Measurements from ENCODE around the gene NR2F1.

Gene NR2F1

DNA sequence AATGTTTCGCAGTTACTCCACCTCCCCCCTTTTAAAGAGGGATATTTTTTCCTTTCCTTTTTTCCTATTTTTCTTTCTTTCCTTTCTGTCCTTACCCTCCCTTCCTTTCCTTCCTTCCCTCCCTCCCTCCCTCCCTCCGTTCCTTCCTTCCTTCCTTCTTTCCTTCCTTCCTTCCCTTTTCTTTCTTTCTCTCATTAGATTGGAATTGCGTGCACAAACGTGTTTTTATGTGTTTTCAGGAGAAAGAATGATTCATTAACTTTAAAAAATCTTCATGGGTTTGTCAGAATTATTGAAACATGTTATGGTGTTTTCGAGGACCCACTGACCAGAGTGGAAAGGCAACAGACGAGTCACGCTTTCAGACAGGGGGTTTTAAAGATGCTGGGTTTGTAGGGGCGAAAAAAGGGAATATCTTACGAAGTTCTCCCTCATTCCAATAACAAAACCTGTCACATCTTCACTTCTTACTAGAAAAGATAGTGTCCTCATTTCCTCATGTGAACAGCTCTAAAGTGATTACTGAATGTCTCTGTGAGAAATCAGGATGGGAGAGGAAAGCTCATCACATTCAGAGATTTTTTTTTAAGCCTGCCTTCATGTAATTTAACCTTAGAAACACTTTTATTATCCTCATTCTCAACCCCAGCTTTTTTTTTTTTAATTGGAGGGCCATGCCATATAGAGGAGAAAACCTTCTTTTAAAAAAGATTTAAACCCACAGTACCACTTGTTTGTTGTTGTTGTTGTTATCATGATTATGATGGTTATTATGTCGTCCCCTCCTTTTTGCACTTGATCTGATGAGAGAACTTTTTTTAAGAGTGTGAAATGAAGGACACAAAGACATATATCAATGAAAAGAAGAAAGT lies 21.9 kb downstream of the NR2F1 start:
- no peak for DNase-seq

DNA sequence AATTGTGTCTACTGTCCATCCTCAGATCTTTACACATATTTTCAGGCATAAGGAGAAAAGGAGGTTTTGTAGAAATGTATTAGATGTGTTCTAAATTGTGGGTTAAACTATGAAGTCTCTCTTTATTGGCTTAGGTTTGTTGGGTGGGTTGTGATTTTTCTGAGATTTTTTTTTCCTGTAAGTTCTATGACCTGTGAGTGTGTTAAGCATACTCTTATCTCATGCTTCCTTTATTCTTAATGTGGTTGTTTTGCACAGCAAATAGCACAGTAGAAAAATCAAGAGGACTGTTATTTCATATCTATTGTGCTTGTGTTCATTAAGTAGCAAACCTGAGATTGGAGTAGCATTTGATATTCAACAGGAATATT lies 23.3 kb downstream of the NR2F1 start:
- no peak for DNase-seq

DNA sequence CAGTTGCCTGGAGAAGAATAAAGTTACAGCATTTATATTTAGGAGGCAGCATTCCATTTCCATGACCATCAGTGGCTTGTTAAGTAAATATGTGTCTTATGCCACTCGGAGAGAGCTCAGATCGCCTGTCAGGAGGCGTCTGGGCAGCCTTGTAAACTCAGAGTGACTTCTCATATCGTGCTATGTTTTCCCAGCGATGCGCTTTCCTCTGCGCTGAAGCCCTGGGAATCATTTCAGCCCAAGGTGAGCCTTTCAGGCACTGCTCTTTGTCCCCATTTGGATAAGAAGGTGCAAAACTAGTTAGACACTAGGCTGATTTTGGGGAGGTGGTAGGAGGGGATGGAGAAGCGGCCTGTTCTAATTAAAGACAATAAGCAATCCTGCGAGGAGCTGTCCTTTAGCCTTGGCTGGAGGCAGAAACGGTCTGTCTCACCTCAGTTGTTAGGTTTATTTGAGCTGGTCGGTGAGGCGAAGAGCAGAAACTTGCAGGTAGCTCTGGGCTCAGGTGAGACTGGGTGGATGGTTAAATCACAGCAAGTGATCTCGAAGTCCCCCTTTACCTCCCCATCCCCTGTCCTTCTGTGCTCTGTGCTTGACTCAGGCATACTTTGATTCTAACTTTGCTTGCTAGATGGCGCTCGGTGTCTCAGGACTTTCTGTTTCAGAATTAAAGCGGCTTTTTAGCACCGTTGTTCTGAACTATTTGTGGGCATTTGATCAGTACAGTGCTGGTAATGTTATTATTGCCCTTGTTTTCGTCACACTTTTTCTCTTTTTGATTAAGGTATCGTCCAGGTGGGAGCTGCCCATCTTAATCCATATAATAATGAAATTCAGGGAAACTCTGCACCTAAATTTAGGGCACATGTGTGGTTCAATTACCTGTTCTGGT lies 24.6 kb downstream of the NR2F1 start:
- peak; percentile 7 for DNase-seq

DNA sequence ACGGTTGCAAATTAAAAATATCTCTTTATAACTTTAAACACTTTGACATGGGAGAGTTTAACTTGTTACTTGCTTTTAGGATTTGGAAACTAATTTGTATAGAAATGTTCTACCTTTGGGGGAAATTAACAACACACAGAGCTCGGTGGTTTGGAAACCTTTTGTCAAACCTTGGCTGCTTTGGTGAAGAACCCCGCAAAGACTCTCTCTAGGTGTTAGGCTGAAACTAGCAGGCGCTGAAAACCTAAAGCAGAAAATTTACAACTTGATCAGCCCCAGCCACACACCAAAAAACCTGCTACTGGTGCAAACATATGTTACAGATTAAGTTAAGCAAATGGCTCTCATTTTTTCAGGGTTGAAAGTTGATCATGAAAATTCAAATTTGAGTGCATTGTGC lies 25.8 kb downstream of the NR2F1 start:
- DNase-seq = no peak

DNA sequence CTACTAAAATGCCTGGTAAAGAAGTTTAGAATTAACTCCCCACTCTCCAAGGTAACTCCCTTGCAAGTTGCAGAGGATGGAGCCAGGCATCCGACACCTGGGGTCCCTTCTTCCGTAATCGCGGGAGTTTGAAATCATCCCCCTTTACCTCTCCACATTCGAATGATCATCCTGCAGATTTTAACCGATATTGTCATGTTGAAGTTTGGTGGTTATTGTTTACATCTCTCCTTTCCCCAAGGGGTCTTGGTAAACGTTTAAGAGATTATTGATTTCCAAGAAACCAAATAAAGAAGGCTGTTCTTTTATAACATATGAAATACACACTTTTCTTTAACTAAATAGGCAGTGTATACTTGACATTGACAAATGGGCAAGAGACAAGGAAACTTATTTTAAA lies 26.7 kb downstream of the NR2F1 start:
- no peak for DNase-seq

DNA sequence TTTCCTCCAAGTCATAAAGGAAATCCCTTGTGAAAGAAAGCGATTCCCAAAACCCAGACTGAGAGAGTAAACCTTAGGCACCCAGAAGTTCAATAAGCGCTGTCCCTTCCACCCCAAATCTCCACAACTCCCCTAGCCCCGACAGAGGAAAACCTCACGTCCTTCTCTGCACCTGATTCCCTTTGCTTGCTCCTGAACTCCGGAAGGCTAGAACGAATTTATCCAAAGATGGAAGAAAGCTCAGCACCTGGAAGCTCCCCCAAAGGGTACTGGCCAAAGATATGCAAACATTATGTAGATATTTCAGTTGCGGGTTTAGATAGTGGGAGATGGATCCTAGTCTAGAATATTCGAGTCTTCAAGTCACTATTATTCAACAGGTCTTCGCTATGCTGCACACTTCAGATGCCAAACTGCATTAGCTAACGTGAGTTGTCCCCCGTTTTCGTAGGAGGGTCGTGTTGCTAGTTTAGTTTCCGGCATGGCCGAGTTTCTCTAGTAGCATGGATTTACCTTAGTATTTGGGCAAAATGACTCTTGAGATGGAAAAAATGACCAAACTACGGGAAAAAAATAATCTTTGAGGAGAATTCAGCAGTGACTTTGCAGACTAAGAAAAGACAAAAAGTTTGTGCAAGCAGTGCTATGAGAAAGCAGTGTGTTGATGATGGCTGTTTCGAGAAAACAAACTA lies 27.7 kb downstream of the NR2F1 start:
- no peak for DNase-seq

DNA sequence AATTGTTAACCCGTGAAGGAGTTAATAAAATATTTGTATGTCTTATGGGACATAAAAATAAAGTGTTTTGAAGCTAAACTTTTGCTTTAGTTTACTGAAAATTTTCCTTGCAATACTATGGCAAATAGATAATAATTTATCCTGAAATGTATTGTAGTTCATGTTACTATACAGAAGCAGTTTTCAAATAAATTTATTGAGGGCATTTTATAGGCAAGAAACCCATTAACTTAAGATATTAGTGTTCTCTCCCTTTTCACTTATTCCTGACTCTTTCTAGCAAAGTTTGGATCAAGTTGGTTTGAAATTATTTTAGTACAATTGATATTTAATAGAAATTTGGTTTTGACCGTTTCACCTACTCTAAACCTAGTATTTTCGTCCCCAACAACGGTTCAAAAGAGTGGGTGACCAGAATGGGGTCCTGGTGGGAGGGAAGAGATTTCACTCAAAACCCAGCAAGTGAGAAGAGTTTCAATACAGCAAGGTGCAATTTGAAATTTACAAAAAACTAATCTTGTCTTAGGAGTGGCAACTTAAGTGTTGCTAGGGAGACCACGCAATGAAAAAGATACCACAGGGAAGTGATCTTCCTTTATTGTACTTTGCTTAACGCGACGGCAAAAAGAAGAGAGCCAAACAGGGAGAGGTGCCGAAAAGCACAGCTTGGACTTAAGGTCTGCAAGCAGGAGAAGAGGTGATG lies 28.4 kb downstream of the NR2F1 start:
- no peak for DNase-seq

DNA sequence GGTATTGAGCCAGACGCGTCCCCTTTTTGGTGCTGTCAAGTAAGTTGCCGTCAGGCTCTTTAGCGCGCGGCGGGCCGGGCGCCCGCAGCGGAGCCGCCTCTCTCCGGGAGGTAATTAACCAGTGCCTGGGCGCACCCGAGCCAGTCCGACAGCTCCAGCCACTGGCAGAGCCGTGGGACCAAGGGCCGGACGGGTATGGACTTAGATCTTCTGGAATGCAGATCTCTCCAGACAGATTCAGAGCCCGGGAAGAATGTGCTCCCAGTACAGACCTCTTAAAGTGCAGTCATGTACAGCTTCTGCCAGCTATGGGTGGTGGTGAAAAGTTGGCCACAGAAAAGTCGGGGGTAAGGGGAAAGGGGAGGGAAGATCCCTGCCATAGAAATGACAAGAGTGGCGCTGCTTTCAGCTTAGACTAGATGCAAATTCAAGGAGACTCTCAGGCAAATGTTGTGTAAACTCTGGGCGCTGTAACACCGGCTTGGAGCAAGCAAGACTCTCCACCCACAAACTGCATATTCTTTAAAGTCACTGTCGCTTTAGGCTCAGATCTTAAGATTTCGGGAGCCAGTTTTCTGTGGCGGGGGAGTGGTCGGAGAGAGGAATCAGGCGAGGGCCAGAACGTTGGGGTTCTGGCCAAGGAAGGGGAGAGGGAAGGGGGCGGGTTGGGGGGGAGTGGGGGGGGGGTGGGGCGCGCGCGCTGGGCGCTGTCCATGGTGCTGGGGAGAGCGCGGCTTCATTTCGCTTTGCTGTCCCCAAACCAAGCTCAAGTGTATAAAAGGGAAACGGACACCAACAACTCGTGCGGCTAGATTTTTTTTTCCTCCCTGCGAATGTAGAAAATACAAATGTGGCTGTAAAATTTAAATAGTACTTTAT lies 29.2 kb downstream of the NR2F1 start:
- no peak for DNase-seq

DNA sequence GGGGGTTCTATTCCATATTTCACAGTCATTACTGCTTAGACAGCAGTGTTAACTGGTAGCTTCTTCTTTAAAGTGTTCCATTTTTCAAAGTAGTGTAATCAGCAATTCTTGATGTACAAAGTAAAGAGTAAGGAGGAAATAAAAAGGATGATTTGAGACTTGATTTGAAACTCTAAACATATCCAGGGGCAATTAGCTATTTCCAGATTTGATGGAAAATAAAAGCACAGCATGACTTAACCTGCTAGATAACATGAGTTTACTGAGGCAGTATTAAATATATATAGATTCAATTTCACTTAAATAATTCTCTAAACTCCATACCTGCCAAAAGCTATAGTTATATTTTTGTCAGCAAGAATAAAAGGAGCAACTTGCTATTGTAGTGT lies 29.8 kb downstream of the NR2F1 start:
- no peak for DNase-seq

DNA sequence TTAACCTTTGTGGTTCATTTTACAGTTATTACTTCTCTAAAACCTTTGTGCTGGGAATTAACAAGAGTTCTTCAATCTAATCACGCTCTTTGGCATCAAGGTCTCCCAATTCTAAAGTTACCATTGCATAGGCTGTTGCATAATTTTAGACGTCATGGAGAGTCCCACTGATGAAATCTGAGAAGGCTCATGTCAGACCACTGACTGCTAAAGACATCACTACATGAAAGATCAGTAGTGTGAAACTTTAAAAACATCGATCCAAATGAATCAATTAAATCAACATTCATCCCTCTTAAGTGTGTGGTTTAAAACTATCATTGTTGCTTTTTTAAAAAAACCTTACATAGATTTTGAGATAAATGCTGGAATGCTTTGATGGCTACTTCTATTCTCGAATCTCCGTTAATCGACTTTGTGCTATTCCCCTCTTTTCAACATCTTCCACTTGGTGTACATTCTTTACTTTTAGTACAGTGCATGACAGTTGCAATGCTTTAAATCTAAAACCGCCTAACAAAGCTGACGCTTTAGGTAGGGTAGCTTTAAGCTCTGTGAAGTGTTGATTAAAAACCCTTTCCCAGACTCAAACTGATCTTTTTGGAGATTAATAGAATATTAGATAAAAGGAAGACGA lies 33.6 kb downstream of the NR2F1 start:
- no peak for DNase-seq

DNA sequence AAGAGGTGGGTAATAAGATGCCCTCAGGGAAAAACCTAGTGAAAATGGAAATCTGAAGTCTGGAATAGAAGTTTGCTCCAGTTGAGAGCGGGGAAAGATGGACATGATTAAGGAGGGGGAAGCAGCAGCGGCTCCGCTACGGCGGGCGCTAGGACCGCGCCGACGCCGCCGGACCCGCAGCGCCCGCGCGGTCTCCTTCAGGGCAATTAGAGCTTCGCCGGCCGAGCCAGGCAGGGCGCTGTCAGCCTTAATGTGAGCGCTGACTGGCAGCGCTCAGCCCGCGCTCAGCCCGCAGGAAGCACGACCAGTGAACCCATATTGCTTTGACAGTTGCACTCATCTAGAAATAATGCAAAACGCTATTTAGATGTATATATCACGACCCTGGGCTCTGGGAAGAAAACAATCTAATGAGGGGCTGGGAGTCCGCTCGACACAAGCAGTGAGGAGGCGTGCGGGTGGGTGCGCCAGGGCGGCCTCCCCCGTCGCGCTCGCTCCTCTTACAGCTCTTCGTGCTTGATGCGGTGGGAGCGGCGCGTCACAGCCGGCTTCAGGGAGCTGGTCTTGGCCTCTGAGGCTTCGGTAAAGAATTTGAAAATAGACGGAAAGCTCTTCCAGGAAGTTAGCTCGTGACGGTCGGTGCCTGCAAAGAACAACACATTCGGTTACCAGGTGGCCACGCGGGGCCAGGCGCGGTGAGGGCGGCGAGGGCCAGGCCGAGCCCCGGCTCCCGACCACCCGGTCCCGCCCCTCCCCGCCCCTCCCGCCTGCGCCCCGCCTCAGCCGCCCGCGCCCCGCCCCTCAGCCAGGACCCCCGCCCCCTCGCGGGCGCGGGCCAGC lies 37.7 kb downstream of the NR2F1 start:
- DNase-seq = peak; percentile 43

DNA sequence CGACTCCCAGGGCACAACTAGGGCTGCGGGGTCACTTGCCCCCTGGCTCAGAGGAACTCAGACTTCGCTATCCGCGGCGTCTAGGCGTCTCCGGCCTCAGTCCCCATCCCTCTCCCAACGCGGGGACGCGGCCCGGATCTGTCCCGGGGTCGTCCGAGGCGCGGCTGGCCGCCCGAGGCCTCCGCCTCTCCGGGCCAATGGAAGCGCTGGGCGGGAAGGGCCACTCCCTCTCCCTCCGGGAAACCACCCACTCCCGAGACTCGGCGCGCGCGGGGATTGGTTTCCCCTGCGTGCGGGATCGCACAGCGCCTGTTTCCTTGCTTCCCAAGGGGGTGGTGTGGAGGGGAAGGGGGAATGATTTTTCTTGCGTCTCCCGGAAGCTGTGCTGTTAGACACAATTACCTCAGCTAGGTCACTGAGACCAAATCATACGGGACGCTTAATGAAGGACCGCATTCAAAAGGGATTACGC lies 38.3 kb downstream of the NR2F1 start:
- DNase-seq = peak; percentile 71

DNA sequence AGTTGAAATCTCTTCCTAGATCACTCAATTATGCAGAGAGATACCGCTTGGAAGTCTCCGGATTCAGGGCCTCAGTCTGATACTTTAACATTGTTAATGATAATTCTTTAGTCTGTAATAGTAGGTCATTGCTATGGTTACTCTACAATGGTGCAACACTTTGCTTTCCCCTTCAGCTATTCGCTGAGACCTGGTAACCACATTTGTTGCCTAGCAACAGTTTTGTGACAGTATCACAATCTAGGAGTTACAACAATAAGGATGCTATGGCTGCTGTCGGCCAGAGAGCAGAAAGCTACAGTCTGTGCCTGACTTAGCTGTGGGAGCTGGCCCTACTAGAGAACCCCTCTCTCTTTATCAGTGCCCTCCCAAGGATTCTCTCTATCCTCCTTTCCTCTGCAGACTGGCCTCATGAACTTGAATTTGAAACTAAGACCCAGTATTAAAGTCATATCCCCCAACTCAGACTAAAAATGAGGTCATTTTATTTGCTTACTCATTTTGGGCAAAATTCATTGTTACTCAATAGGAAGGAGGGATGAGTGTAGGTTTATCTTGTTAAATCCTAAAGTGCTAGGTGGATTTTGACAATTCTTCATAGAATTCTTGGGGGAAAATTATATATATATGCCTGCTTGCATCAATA lies 39.3 kb downstream of the NR2F1 start:
- DNase-seq = peak; percentile 15

DNA sequence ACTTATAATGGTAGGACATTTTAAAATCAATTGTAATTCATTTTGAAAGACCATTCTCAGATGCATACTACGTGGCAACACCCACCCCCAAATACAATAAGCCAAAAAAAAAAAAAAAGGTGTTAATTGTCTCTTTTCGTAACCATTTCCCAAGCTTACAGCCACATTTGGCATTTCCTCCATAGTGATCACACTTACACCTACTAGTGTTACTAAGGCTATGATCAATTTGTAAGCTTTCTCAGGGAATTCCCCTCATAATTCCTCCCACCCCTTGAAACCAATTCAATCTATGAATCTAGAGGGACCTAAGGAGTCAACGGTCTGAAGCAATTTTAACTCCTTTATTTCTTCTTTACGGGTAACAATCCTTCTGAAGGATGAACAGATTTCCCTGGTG lies 40.1 kb downstream of the NR2F1 start:
- DNase-seq = no peak

DNA sequence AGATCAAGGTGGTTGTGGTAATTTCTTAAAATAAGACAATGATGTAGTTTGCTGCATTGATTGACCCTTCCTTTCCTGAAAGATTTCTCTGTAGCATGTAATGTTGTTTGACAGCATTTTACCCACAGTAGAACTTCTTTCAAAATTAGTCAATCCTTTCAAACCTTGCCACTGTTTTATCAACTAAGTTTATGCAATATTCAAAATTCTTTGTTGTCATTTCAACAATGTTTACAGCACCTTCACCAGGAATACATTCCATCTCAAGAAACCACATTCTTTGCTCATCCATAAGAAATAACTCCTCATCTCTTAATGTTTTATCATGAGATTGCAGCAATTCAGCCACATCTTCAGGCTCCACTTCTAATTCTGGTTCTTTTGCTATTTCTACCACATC lies 43.8 kb downstream of the NR2F1 start:
- no peak for DNase-seq

DNA sequence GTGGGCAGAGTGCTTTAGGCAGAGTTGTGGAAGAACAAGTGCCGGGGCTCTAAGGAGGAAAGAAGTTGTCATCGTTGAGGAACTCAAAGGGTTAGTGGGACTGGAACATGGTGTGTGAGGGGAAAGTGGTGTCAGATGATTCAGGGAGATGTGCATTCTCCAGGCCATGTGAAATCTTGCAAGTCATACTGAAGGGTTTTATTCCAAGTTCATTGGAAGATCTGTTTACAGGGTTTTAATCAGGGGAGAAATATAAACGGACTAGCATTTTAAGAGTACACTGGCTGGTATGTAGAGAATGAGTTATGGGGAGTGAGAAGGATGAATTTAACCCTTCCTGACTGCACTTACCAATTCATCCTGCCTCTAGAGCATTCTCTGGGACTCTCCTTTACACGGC lies 49.3 kb downstream of the NR2F1 start:
- DNase-seq = no peak

DNA sequence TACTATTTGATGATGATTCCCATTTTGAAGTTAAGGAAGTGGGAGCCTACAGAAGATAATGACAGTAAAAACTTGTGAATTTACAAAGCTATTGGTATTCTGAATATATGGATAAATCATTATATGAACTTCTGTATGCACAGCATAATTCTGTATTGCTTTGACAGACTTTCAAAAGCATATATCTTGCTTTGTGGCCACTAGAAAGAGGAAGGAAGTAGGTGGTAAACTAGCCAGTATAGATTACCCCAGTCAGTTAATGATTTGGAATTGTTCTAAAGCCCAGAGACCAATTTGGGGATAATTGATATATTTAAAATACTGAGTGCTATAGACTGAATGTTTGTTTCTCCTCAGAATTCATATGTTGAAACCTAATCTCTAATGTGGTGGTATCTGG lies 53.0 kb downstream of the NR2F1 start:
- no peak for DNase-seq

DNA sequence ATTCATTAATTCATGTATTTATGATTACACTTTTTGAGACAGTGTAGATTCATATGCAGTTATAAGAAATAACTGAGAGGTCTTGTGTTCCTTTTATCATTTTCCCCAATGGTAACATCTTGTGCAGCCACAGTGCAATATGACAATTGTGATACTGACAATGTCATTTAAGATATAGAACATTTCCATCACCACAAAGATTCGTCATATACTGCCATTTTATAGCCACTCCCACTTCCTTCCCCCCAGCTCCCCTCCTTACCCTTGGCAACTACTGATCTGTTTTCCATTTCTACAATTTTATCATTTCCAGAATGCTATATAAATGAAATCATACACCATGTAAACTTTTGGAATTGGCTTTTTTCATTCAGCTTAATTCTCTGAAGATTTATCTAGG lies 53.8 kb downstream of the NR2F1 start:
- no peak for DNase-seq

DNA sequence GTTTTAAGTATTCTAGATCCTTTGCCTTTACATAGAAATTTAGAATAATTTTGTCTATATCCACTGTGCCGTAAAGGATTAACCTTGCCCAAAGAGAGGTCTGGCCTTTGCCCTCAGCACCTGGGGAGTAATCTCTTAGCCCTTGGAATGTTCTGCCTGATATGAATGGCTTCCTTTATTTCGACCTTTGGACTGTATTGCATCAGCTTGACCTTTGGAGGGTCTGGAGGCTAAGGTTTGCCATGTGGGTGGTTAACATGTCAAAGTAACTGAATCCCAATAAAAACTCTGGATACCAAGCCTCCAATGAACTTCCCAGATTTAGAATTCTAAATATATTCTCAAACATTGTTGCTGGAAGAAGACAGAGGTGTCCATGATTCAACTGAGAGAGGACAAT lies 54.7 kb downstream of the NR2F1 start:
- no peak for DNase-seq

DNA sequence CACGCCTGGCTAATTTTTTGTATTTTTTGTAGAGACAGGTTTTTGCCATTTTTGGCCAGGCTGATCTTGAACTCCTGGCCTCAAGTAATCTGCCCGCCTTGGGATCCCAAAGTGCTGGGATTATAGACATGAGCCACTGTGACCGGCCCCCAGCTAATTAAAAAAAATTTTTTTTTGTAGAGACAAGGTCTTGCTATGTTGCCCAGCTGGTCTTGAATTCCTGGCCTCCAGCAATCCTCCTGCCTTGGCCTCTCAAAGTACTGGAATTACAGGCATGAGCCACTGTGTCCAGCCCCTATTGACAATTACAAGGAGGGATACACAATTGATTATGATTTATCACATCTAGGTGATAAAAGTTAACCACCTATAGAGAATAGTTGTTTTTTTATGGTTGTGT lies 59.5 kb downstream of the NR2F1 start:
- no peak for DNase-seq
